Adipocyte (in vitro differentiated cells): ENCODE measurements around the gene SHC3.

Experiments used
- DNase-seq: peaks from one replicate; pipeline ENCODE4 v3.0.0-alpha.2; 2015; ENCODE audit warnings: low read depth
- H3K27me3 ChIP-seq: replicated peaks from 2 replicates; pipeline ENCODE4 v1.7.0; 2013; ENCODE audit warnings: mild to moderate bottlenecking, low read length, moderate library complexity; ENCODE audit not compliant: control insufficient read depth, insufficient read depth
- H3K36me3 ChIP-seq: 2 replicates; pipeline ENCODE4 v1.7.0; 2013; ENCODE audit warnings: low read length, mild to moderate bottlenecking, moderate library complexity; ENCODE audit not compliant: control insufficient read depth, insufficient read depth, severe bottlenecking
- H3K4me1 ChIP-seq: 2 replicates; pipeline ENCODE4 v1.7.0; 2013; ENCODE audit warnings: mild to moderate bottlenecking, low read length, moderate library complexity; ENCODE audit not compliant: control insufficient read depth, insufficient read depth
- H3K4me3 ChIP-seq: 2 replicates; pipeline ENCODE4 v1.7.0; 2013; ENCODE audit warnings: mild to moderate bottlenecking, low read length, moderate library complexity
- H3K9ac ChIP-seq: 2 replicates; pipeline ENCODE4 v1.7.0; 2013; ENCODE audit warnings: mild to moderate bottlenecking, low read length, moderate library complexity
- H3K9me3 ChIP-seq: 2 replicates; pipeline ENCODE4 v1.7.0; 2013; ENCODE audit warnings: mild to moderate bottlenecking, low read length, moderate library complexity; ENCODE audit not compliant: control insufficient read depth

Gene SHC3

GRCh38 chr9:88965473-88965872 lies 213.1 kb downstream of the SHC3 start:
- peaks cover 18% of the 10 kb centered on the region for H3K27me3 ChIP-seq
- no peak for DNase-seq
- H3K36me3 ChIP-seq = no peaks in the 10 kb centered on the region
- H3K4me3 ChIP-seq = no peak overlapping the region
- H3K9me3 ChIP-seq = peaks cover 4% of the 10 kb centered on the region
- no peaks in the 10 kb centered on the region for H3K4me1 ChIP-seq
- no peak overlapping the region for H3K9ac ChIP-seq

- H3K36me3 ChIP-seq = no peaks in the 10 kb centered on the region
- no peak overlapping the region for H3K4me3 ChIP-seq
- H3K9ac ChIP-seq = no peak overlapping the region
- peaks cover 6% of the 10 kb centered on the region for H3K27me3 ChIP-seq
- DNase-seq = no peak
- H3K4me1 ChIP-seq = no peaks in the 10 kb centered on the region
- H3K9me3 ChIP-seq = peaks cover 4% of the 10 kb centered on the region
Measured at GRCh38 chr9:88960632-88961031, 218.0 kb downstream of the SHC3 start.

- H3K4me1 ChIP-seq = no peaks in the 10 kb centered on the region
- no peaks in the 10 kb centered on the region for H3K36me3 ChIP-seq
- no peak overlapping the region for H3K4me3 ChIP-seq
- peaks cover 4% of the 10 kb centered on the region for H3K9me3 ChIP-seq
- DNase-seq = no peak
- H3K9ac ChIP-seq = no peak overlapping the region
- peaks cover 6% of the 10 kb centered on the region for H3K27me3 ChIP-seq
Measured at GRCh38 chr9:88959727-88960469, 218.7 kb downstream of the SHC3 start.

DNA sequence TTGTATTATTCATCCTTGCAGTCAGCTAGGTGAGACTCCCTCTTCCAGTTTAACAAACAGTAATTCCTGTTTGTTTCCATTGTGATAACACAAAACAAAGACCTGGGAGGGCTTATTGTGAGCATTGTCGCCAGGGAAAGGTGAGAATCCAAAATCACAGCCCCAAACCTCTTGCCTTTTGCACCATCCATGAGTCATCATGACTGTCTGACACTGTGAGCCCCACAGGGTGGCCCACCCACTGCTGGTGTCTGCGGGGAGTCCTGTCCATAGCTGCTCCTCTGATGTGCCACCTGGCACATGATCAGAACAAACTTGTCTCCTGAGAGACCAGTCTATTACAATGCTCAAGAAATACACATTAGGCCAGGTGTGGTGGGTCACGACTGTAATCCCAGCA lies 221.1 kb downstream of the SHC3 start:
- Histone ChIP-seq H3K27me3 (peaks cover 6% of the 10 kb centered on the region), H3K36me3 (no peaks in the 10 kb centered on the region), H3K9me3 (no peaks in the 10 kb centered on the region), H3K4me3 (no peak overlapping the region), H3K9ac (no peak overlapping the region), H3K4me1 (peaks cover 10% of the 10 kb centered on the region)
- DNase-seq = no peak
